Skeletal muscle tissue (tissue), 4 donors: ENCODE data around the gene ADGRG6. TPM values are rescaled to one million over a fixed set of nuclear protein-coding genes. Genes with fewer than 3 reads are reported as not detected.

ENCODE experiments used
- H3K27ac ChIP-seq: one replicate; pipeline ENCODE4 v1.7.0; 2013; ENCODE audit warnings: mild to moderate bottlenecking, low read depth, low read length, inconsistent platforms
- H3K27me3 ChIP-seq, 3 donors: one replicate each; pipeline ENCODE4 v1.7.0; 2013; ENCODE audit warnings: low read length in 3 of 3; ENCODE audit not compliant: control insufficient read depth in 3 of 3, insufficient read depth in 3 of 3
- H3K36me3 ChIP-seq, 3 donors: one replicate each; pipeline ENCODE4 v1.7.0; 2013; ENCODE audit warnings: low read length in 3 of 3; ENCODE audit not compliant: control insufficient read depth in 3 of 3, insufficient read depth in 3 of 3
- H3K4me1 ChIP-seq, 3 donors: one replicate each; pipeline ENCODE4 v1.7.0; 2013; ENCODE audit warnings: low read length in 3 of 3, mild to moderate bottlenecking in 3 of 3; ENCODE audit not compliant: control insufficient read depth in 3 of 3, insufficient read depth in 3 of 3
- H3K4me3 ChIP-seq, 3 donors: one replicate each; pipeline ENCODE4 v1.7.0; 2013; ENCODE audit warnings: low read length in 3 of 3
- H3K9ac ChIP-seq, 3 donors: one replicate each; pipeline ENCODE4 v1.7.0; 2013; ENCODE audit warnings: low read length in 3 of 3, mild to moderate bottlenecking in 3 of 3, moderate library complexity in 2 of 3, low read depth in 1 of 3
- H3K9me3 ChIP-seq, 3 donors: one replicate each; pipeline ENCODE4 v1.7.0; 2013; ENCODE audit warnings: low read length in 3 of 3; ENCODE audit not compliant: control insufficient read depth in 3 of 3
- total RNA-seq: library from RNA; depleted of rRNA; stranded (reverse); fragments of >200 nt; gene quantifications from one replicate; pipeline ENCODE4 v1.2.3, GENCODE V29; 2014
- donor health status: Osteomylitis.

The ADGRG6 gene
- total RNA-seq, 1 donor from 2014 or later, result 26.1 TPM

DNA sequence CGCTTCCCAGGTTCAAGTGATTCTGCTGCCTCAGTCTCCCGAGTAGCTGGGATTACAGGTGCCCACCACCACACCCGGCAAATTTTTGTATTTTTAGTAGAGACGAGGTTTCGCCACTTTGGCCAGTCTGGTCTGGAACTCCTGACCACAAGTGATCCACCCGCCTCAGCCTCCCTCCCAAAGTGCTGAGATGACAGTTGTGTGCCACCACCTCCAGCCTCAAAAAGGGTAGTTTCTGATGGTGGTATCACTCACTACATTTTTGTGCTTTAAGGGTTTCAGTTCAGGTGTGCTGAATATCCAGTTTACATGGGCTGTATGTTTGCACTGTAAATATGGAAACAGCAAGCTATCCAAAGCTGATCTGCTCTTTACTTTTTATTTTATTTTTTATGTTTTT is 12.1 kb upstream of the ADGRG6 start:
- no peak overlapping the region for H3K27ac ChIP-seq
- no peak overlapping the region for H3K4me3 ChIP-seq
- H3K4me1 ChIP-seq, result no peaks in the 10 kb centered on the region
- H3K36me3 ChIP-seq, result no peaks in the 10 kb centered on the region
- H3K9ac ChIP-seq, result no peak overlapping the region
- H3K27me3 ChIP-seq, result no peaks in the 10 kb centered on the region
- H3K9me3 ChIP-seq, result no peaks in the 10 kb centered on the region

DNA sequence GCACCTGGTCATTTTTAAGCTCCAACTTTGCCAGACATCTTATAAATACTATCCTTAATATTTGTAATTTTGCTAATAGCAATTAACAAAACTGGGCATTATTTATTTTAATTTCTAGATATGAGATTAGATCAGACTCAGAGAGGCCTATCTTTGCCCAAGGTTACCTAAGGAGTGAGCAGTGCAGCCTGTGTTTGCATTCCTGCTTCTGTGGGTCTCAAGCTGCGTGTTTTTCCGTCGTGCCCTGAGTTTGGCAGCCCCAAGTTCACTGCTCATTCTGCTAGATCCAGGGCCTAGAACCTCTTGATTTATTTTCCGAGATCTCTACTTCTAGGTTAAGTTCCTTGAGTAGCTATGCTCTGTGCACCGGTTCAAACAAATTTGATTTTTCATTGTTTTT is 11.0 kb upstream of the ADGRG6 start:
- Histone ChIP-seq H3K27ac (no peak overlapping the region), H3K27me3 (no peaks in the 10 kb centered on the region), H3K4me1 (no peaks in the 10 kb centered on the region), H3K9me3 (no peaks in the 10 kb centered on the region), H3K9ac (no peak overlapping the region), H3K36me3 (no peaks in the 10 kb centered on the region), H3K4me3 (no peak overlapping the region)

DNA sequence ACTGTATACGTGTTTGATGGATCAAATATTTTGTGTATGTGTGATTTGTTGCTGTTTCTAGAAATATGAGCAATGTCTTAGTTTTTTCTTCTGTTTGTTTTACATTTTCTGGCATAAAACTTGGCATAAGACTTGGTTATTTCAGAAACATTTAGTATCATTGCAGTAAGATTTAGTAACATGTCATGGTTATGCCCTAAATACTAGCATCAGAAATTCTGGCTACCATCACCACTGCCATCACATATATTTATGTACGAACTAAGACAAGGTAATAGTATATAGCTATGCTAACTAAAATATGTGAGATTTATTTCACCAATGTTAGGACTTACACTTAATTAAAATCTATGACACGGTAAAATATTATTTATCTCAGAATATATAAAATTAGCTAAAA is 10.3 kb upstream of the ADGRG6 start:
- Histone ChIP-seq H3K4me1 (no peaks in the 10 kb centered on the region), H3K36me3 (no peaks in the 10 kb centered on the region), H3K27me3 (no peaks in the 10 kb centered on the region), H3K9me3 (no peaks in the 10 kb centered on the region), H3K27ac (no peak overlapping the region), H3K9ac (no peak overlapping the region), H3K4me3 (no peak overlapping the region)

DNA sequence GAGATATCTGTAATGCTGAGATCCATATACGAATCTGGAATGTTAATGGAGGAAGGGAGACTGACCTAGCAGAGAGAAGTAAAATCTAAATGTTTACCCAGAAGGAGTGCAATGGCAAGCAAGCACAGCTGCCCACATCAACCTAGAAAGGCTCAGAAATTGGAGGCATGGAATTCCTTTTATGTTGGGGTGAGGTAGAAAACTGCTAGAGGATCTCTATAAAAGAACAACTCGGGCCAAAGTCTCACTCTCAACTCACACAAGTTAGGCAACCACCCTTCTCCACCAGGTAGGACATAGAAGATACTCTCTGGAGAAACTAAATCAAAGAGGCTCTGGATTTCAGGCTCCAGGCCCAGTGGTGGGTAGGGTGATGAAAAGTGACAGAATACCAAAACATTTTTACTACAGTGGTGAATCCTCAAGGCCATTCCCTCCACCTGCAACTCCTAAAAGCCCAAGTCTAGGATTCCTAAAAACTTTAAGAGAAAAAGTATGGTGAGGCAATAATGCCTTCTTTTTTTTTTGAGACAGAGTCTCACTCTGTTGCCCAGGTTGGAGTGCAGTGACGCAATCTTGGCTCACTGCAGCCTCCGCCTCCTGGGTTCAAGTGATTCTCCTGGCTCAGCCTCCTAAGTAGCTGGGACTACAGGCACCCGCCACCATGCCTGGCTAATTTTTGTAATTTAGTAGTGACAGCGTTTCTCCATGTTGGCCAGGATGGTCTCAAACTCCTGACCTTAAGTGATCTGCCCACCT is 9.5 kb upstream of the ADGRG6 start:
- Histone ChIP-seq H3K27me3 (no peaks in the 10 kb centered on the region), H3K9me3 (no peaks in the 10 kb centered on the region)

DNA sequence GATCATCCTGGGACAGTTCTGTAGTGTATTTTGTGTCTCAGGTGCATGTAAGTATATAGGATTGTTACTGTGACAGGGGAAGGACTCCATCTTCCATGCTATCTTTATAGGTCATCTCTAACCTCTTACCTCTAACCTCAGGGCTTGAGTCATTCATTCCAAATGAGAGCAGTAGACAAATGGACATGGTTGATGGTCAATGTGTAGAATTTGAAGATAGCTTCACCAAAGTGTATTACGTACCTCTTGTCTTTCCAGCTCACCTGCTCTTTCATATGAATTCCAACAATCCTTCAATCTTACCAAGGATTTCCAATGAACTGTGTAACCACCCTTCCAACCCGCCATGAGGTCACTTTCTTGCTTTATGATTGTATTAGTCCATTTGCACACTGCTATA is 8.7 kb upstream of the ADGRG6 start:
- no peak overlapping the region for H3K4me3 ChIP-seq
- H3K9ac ChIP-seq, result no peak overlapping the region
- H3K4me1 ChIP-seq, result no peaks in the 10 kb centered on the region
- H3K27ac ChIP-seq, result no peak overlapping the region
- H3K36me3 ChIP-seq, result no peaks in the 10 kb centered on the region
- no peaks in the 10 kb centered on the region for H3K9me3 ChIP-seq
- H3K27me3 ChIP-seq, result no peaks in the 10 kb centered on the region

More for the DNA sequence above, 9.5 kb upstream of the ADGRG6 start:
- H3K9ac ChIP-seq, result no peak overlapping the region
- no peak overlapping the region for H3K4me3 ChIP-seq
- no peak overlapping the region for H3K27ac ChIP-seq
- no peaks in the 10 kb centered on the region for H3K4me1 ChIP-seq
- H3K36me3 ChIP-seq, result no peaks in the 10 kb centered on the region

DNA sequence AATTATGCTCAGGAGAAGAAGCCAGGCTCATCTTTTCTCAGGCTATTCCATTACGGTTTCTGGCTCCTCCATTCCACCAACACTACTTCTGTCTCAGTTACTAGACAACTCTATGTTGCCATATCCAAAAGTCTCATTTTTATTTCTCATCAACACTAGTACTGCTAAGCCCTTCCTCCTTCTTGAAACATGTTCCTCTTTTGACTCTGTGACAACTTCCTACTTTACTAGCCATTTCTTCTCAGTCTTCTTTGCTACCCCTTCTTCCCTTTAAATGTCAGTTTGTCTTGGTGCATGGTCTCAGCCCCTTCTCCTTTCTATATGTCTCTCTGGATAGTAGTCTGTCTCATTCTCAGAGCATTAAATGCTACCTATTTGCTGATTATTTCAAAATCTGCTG is 7.1 kb upstream of the ADGRG6 start:
- Histone ChIP-seq H3K4me3 (no peak overlapping the region), H3K27me3 (no peaks in the 10 kb centered on the region), H3K27ac (no peak overlapping the region), H3K9me3 (no peaks in the 10 kb centered on the region), H3K9ac (no peak overlapping the region), H3K36me3 (no peaks in the 10 kb centered on the region), H3K4me1 (no peaks in the 10 kb centered on the region)

DNA sequence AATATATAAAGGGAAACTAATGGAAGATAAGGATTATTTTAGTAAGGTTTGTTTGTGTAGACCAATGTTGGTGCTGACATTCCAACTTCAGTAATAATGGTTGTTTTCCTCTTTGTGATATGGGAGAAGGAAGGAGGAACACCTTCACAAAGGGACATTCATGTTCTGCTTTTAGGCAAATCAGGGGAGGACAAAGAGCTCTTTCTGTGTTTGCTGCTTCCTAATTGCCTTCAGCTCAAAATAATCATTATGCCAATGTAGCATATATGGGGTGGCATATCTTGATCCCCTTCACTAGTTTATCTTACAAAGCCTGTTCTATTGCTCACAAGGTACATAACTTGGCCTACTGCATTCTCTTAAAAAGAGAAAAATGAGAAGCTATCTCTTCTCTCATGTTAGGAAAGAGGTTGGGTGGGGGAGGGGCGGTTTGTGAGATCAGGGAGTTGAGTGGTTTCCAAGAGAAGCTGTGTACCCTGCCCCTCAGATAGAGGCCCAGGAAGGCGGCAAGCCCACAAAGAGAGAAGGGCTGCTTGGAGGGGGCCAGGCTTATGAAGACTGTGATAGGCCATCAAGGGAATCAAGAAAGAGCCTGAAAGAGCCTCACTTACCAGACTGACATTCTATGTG is 4.7 kb upstream of the ADGRG6 start:
- Histone ChIP-seq H3K36me3 (no peaks in the 10 kb centered on the region), H3K27ac (no peak overlapping the region), H3K9me3 (no peaks in the 10 kb centered on the region), H3K4me3 (no peak overlapping the region), H3K9ac (no peak overlapping the region), H3K27me3 (peaks cover 4 to 11% (median 7%) of the 10 kb centered on the region in 3 donors), H3K4me1 (no peaks in the 10 kb centered on the region)

DNA sequence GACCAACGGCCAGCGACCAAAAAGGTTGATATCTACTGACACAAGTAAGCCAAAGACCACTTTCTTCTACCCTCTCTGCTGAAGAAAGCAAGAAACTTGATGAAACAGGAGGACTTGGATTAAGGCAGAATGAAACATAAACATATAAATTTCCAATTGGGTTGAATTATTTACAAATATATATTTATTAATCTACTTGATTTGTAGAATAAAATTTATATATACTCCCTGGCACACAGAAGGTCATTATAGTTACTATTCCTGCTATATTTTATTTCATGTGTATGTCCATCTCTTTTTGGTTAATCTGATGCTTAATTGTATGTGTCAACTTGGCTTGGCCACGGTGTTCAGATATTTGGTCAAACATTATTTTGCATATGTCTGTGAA is 4.2 kb upstream of the ADGRG6 start:
- H3K27me3 ChIP-seq, result peaks cover 5 to 16% (median 7%) of the 10 kb centered on the region in 3 donors

DNA sequence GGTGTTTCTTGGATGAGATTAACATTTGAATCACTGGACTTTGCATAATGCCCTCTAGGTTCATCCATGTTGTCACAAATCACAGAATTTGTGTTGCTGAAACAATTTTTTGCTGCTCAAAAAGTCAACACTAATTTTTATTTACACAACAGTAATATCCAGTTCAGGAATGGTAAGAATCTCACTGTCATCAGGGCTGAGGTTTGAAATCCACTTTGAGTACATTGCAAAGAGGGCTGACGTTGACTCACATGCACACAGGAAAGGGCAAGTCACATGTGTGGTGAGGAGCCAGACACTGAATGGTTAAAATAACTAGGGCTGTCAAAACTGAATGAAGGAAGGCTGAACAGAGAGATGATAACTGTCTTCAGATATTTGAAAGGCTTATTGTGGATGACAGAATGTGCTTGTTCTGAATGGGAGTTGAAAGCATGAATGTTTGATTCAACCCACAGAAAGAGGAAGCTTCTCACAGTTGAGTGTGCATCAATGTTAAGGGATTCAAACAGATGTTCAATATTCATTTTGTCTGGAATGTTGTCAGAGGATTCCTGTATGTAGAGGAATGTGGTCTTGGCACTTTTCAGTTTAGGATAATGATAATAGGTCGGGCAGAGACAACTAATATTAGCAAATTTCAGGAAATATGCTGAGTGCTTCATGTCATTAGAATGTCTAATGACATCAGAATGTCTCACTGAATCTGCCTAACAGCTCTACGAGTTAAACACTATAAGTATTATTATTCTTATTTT is 3.6 kb upstream of the ADGRG6 start:
- H3K9ac ChIP-seq, result no peak overlapping the region
- H3K27ac ChIP-seq, result no peak overlapping the region
- no peaks in the 10 kb centered on the region for H3K9me3 ChIP-seq
- no peak overlapping the region for H3K4me3 ChIP-seq
- H3K36me3 ChIP-seq, result no peaks in the 10 kb centered on the region
- no peaks in the 10 kb centered on the region for H3K4me1 ChIP-seq
- H3K27me3 ChIP-seq, result peaks cover 5 to 19% (median 7%) of the 10 kb centered on the region in 3 donors

More for the DNA sequence above, 4.2 kb upstream of the ADGRG6 start:
- Histone ChIP-seq H3K27ac (no peak overlapping the region), H3K4me1 (no peaks in the 10 kb centered on the region), H3K36me3 (no peaks in the 10 kb centered on the region), H3K9me3 (no peaks in the 10 kb centered on the region), H3K4me3 (no peak overlapping the region), H3K9ac (no peak overlapping the region)

DNA sequence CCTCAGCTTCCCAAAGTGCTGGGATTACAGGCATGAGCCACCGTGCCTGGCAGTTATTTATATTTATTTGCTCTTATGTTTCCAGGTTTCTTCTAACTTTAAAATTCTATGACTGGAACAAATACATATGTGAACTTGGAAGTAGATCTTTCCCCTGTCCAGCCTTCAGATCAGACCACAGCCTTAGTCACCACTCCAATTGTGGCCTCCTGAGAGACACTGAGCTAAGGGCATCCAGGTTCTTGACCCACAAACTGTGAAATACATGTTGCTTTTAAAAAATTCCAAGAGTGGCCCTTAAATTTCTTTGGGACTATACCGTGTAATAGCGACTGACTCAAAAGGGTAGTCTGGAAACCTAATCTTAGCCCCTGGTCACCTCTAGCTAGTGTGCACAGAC is 1.5 kb upstream of the ADGRG6 start:
- Histone ChIP-seq H3K4me1 (no peaks in the 10 kb centered on the region), H3K9ac (no peak overlapping the region), H3K4me3 (no peak overlapping the region), H3K9me3 (no peaks in the 10 kb centered on the region), H3K27me3 (peaks cover 5 to 19% (median 7%) of the 10 kb centered on the region in 3 donors), H3K27ac (no peak overlapping the region), H3K36me3 (no peaks in the 10 kb centered on the region)
